Testis (tissue), 2 donors: ENCODE measurements around the gene ENTHD1.
"Not testable (repeated sequence)": the region's sequence is repeated elsewhere in the genome, so short reads cannot be mapped to it uniquely, and the experiment has no call there.

Experiments used
- POLR2A ChIP-seq: fragments of 450-650 bp; IDR thresholded peaks from one replicate; pipeline ENCODE4 v1.6.1; 2017; ENCODE audit warnings: antibody characterized with exemption, mild to moderate bottlenecking, moderate library complexity
- TF ChIP-seq, protein P1 (sequence below), 3 experiments: fragments of 450-650 bp in 2 of 3; fragments of 200-600 bp in 1 of 3; sonication (generic) in 1 of 3; IDR thresholded peaks; one replicate each; pipeline ENCODE4 v1.5.1; 2016 to 2019; ENCODE audit warnings: antibody characterized with exemption in 3 of 3, mild to moderate bottlenecking in 2 of 3, moderate library complexity in 1 of 3

DNA sequence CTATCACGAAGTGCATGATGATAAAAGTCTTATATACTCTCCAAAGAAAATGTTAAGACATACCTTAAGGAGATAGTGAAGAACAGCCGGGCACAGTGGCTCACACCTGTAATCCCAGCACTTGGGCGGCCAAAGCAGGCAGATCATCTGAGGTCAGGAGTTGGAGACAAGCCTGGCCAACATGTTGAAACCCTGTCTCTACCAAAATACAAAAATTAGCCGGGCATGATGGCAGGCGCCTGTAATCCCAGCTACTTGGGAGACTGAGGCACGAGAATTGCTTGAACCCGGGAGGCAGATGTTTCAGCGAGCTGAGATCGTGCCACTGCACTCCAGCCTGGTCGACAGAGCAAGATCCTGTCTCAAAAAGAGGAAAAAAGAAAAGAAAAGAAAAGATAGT, 10.5 kb upstream of the ENTHD1 start:
- TF ChIP-seq, protein P1, sequence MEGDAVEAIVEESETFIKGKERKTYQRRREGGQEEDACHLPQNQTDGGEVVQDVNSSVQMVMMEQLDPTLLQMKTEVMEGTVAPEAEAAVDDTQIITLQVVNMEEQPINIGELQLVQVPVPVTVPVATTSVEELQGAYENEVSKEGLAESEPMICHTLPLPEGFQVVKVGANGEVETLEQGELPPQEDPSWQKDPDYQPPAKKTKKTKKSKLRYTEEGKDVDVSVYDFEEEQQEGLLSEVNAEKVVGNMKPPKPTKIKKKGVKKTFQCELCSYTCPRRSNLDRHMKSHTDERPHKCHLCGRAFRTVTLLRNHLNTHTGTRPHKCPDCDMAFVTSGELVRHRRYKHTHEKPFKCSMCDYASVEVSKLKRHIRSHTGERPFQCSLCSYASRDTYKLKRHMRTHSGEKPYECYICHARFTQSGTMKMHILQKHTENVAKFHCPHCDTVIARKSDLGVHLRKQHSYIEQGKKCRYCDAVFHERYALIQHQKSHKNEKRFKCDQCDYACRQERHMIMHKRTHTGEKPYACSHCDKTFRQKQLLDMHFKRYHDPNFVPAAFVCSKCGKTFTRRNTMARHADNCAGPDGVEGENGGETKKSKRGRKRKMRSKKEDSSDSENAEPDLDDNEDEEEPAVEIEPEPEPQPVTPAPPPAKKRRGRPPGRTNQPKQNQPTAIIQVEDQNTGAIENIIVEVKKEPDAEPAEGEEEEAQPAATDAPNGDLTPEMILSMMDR (IDR thresholded peaks at IDR 0.05): not testable (repeated sequence)
- TF ChIP-seq POLR2A: not testable (repeated sequence)
